GM23248 (cell line): ENCODE results near the gene ITGA4.

Experiments used
- EZH2 ChIP-seq: fragments of 200-600 bp; sonication (generic); IDR thresholded peaks from 2 replicates; pipeline ENCODE4 v1.6.1; 2018; ENCODE audit warnings: antibody characterized with exemption, mild to moderate bottlenecking; ENCODE audit not compliant: insufficient read depth, poor library complexity, severe bottlenecking
- EZH2phosphoT487 ChIP-seq: fragments of 200-600 bp; sonication (generic); IDR thresholded peaks from 2 replicates; pipeline ENCODE4 v1.6.1; 2018; ENCODE audit warnings: antibody characterized with exemption, moderate library complexity, mild to moderate bottlenecking, low read depth; ENCODE audit not compliant: insufficient read depth

GRCh38 chr2:181431674-181432073 lies 25.5 kb upstream of the ITGA4 start:
- TF ChIP-seq EZH2 (no peak), EZH2phosphoT487 (no peak)
